ENCODE data around the gene ALX4.

The ALX4 gene

GRCh38 chr11:44335052-44335760 is 25.3 kb upstream of the ALX4 start:
- Histone ChIP-seq H3K36me3 (ENCODE audit: insufficient read depth, insufficient read length, low read length) (no peaks in the 10 kb centered on the region), H3K9ac (ENCODE audit: insufficient read length, low read depth) (no peak overlapping the region), H3K4me3 (ENCODE audit: insufficient read length, low read depth) (no peak overlapping the region), H3K4me1 (ENCODE audit: insufficient read depth, insufficient read length) (peaks cover 17% of the 10 kb centered on the region), H3K9me3 (ENCODE audit: insufficient read depth, low read length) (no peaks in the 10 kb centered on the region), H3K27me3 (ENCODE audit: insufficient read depth, insufficient read length) (no peaks in the 10 kb centered on the region)
- TF ChIP-seq ZNF274 (IDR thresholded peaks at IDR 0.05; ENCODE audit: low read depth, low read length): no peak
- TF ChIP-seq SUZ12 (IDR thresholded peaks at IDR 0.05; ENCODE audit: extremely low read depth, insufficient read depth, insufficient read length): no peak
- no peak for TF ChIP-seq YY1 (IDR thresholded peaks at IDR 0.05; ENCODE audit: insufficient read depth, insufficient read length)
- no peak for DNase-seq (ENCODE audit: low read depth, low spot score)

- no peak for DNase-seq (ENCODE audit: low read depth, low spot score)
- H3K9ac ChIP-seq (ENCODE audit: insufficient read length, low read depth): peak overlapping the region; percentile 15
- no peaks in the 10 kb centered on the region for H3K9me3 ChIP-seq (ENCODE audit: insufficient read depth, low read length)
- TF ChIP-seq ZNF274 (IDR thresholded peaks at IDR 0.05; ENCODE audit: low read depth, low read length): no peak
- TF ChIP-seq SUZ12 (IDR thresholded peaks at IDR 0.05; ENCODE audit: extremely low read depth, insufficient read depth, insufficient read length): no peak
- no peak for TF ChIP-seq YY1 (IDR thresholded peaks at IDR 0.05; ENCODE audit: insufficient read depth, insufficient read length)
- peaks cover under 1% of the 10 kb centered on the region for H3K27me3 ChIP-seq (ENCODE audit: insufficient read depth, insufficient read length)
- peaks cover 17% of the 10 kb centered on the region for H3K4me1 ChIP-seq (ENCODE audit: insufficient read depth, insufficient read length)
- H3K36me3 ChIP-seq (ENCODE audit: insufficient read depth, insufficient read length, low read length): no peaks in the 10 kb centered on the region
- no peak overlapping the region for H3K4me3 ChIP-seq (ENCODE audit: insufficient read length, low read depth)
Observed at GRCh38 chr11:44334356-44335004, 24.5 kb upstream of the ALX4 start.

GRCh38 chr11:44333271-44334218 is 23.6 kb upstream of the ALX4 start:
- Histone ChIP-seq H3K9me3 (ENCODE audit: insufficient read depth, low read length) (no peaks in the 10 kb centered on the region), H3K27me3 (ENCODE audit: insufficient read depth, insufficient read length) (peaks cover 4% of the 10 kb centered on the region), H3K4me1 (ENCODE audit: insufficient read depth, insufficient read length) (peaks cover 17% of the 10 kb centered on the region), H3K9ac (ENCODE audit: insufficient read length, low read depth) (no peak overlapping the region), H3K36me3 (ENCODE audit: insufficient read depth, insufficient read length, low read length) (no peaks in the 10 kb centered on the region), H3K4me3 (ENCODE audit: insufficient read length, low read depth) (no peak overlapping the region)
- DNase-seq (ENCODE audit: low read depth, low spot score): no peak
- TF ChIP-seq YY1 (IDR thresholded peaks at IDR 0.05; ENCODE audit: insufficient read depth, insufficient read length): no peak
- TF ChIP-seq ZNF274 (IDR thresholded peaks at IDR 0.05; ENCODE audit: low read depth, low read length): no peak
- TF ChIP-seq SUZ12 (IDR thresholded peaks at IDR 0.05; ENCODE audit: extremely low read depth, insufficient read depth, insufficient read length): no peak

- H3K4me3 ChIP-seq (ENCODE audit: insufficient read length, low read depth): no peak overlapping the region
- H3K9me3 ChIP-seq (ENCODE audit: insufficient read depth, low read length): no peaks in the 10 kb centered on the region
- H3K36me3 ChIP-seq (ENCODE audit: insufficient read depth, insufficient read length, low read length): no peaks in the 10 kb centered on the region
- peaks cover 17% of the 10 kb centered on the region for H3K4me1 ChIP-seq (ENCODE audit: insufficient read depth, insufficient read length)
- no peak for DNase-seq (ENCODE audit: low read depth, low spot score)
- no peak for TF ChIP-seq YY1 (IDR thresholded peaks at IDR 0.05; ENCODE audit: insufficient read depth, insufficient read length)
- no peak for TF ChIP-seq ZNF274 (IDR thresholded peaks at IDR 0.05; ENCODE audit: low read depth, low read length)
- TF ChIP-seq SUZ12 (IDR thresholded peaks at IDR 0.05; ENCODE audit: extremely low read depth, insufficient read depth, insufficient read length): no peak
- no peak overlapping the region for H3K9ac ChIP-seq (ENCODE audit: insufficient read length, low read depth)
- peaks cover 4% of the 10 kb centered on the region for H3K27me3 ChIP-seq (ENCODE audit: insufficient read depth, insufficient read length)
Observed at GRCh38 chr11:44332665-44333064, 22.7 kb upstream of the ALX4 start.

GRCh38 chr11:44329472-44330230 is 19.7 kb upstream of the ALX4 start:
- Histone ChIP-seq H3K4me3 (ENCODE audit: insufficient read length, low read depth) (no peak overlapping the region), H3K9me3 (ENCODE audit: insufficient read depth, low read length) (no peaks in the 10 kb centered on the region), H3K36me3 (ENCODE audit: insufficient read depth, insufficient read length, low read length) (no peaks in the 10 kb centered on the region), H3K27me3 (ENCODE audit: insufficient read depth, insufficient read length) (peaks cover 13% of the 10 kb centered on the region), H3K9ac (ENCODE audit: insufficient read length, low read depth) (no peak overlapping the region), H3K4me1 (ENCODE audit: insufficient read depth, insufficient read length) (peaks cover 15% of the 10 kb centered on the region)
- no peak for TF ChIP-seq SUZ12 (IDR thresholded peaks at IDR 0.05; ENCODE audit: extremely low read depth, insufficient read depth, insufficient read length)
- no peak for TF ChIP-seq YY1 (IDR thresholded peaks at IDR 0.05; ENCODE audit: insufficient read depth, insufficient read length)
- no peak for TF ChIP-seq ZNF274 (IDR thresholded peaks at IDR 0.05; ENCODE audit: low read depth, low read length)
- DNase-seq (ENCODE audit: low read depth, low spot score): no peak

GRCh38 chr11:44328138-44328660 is 18.3 kb upstream of the ALX4 start:
- peaks cover 27% of the 10 kb centered on the region for H3K27me3 ChIP-seq (ENCODE audit: insufficient read depth, insufficient read length)
- H3K4me3 ChIP-seq (ENCODE audit: insufficient read length, low read depth): no peak overlapping the region
- TF ChIP-seq SUZ12 (IDR thresholded peaks at IDR 0.05; ENCODE audit: extremely low read depth, insufficient read depth, insufficient read length): no peak
- TF ChIP-seq ZNF274 (IDR thresholded peaks at IDR 0.05; ENCODE audit: low read depth, low read length): no peak
- TF ChIP-seq YY1 (IDR thresholded peaks at IDR 0.05; ENCODE audit: insufficient read depth, insufficient read length): no peak
- no peak overlapping the region for H3K9ac ChIP-seq (ENCODE audit: insufficient read length, low read depth)
- H3K9me3 ChIP-seq (ENCODE audit: insufficient read depth, low read length): no peaks in the 10 kb centered on the region
- H3K36me3 ChIP-seq (ENCODE audit: insufficient read depth, insufficient read length, low read length): no peaks in the 10 kb centered on the region
- no peak for DNase-seq (ENCODE audit: low read depth, low spot score)
- H3K4me1 ChIP-seq (ENCODE audit: insufficient read depth, insufficient read length): peaks cover 6% of the 10 kb centered on the region

Measured in NT2/D1 (cell line).